HepG2 (cell line): Measurements from ENCODE around the gene TOM1L1. TPM values are rescaled to one million over a fixed set of nuclear protein-coding genes. Genes with fewer than 3 reads are reported as not detected.

Experiments
- BCL6 ChIP-seq: IDR thresholded peaks from 2 replicates; pipeline ENCODE4 v1.6.1; 2016; ENCODE audit warnings: missing genetic modification reagents, missing compliant biosample characterization
- HDAC1 ChIP-seq: sonication (generic); formaldehyde crosslinking; IDR thresholded peaks from 2 replicates; pipeline ENCODE4 v1.5.1; 2020; ENCODE audit warnings: mild to moderate bottlenecking, missing genetic modification reagents
- HNRNPLL ChIP-seq: fragments of 200-400 bp; formaldehyde crosslinking; IDR thresholded peaks from 2 replicates; pipeline ENCODE4 v1.6.1; 2017; ENCODE audit warnings: mild to moderate bottlenecking, low read depth, low read length; ENCODE audit not compliant: poor library complexity, severe bottlenecking
- KLF6 ChIP-seq: IDR thresholded peaks from 2 replicates; pipeline ENCODE4 v1.8.0; 2016; ENCODE audit warnings: missing biosample characterization, missing genetic modification reagents
- MEIS2 ChIP-seq: sonication (generic); formaldehyde crosslinking; IDR thresholded peaks from 2 replicates; pipeline ENCODE4 v1.9.0; 2021; ENCODE audit warnings: mild to moderate bottlenecking, missing genetic modification reagents
- MIER3 ChIP-seq: IDR thresholded peaks from 2 replicates; pipeline ENCODE4 v1.6.1; 2016; ENCODE audit warnings: missing compliant biosample characterization, borderline replicate concordance
- NR2F2 ChIP-seq: IDR thresholded peaks from 2 replicates; pipeline ENCODE4 v1.6.1; 2012; ENCODE audit warnings: low read depth, inconsistent platforms, borderline replicate concordance
- SIN3A ChIP-seq: IDR thresholded peaks from 2 replicates; pipeline ENCODE4 v1.6.1; 2011; ENCODE audit warnings: low read depth, mild to moderate bottlenecking, control low read depth, low read length, borderline replicate concordance
- SMAD3 ChIP-seq: sonication (generic); formaldehyde crosslinking; IDR thresholded peaks from 2 replicates; pipeline ENCODE4 v1.4.0; 2020; ENCODE audit warnings: missing genetic modification reagents
- TGIF2 ChIP-seq: IDR thresholded peaks from 2 replicates; pipeline ENCODE4 v1.6.1; 2016; ENCODE audit warnings: control low read depth, missing compliant biosample characterization
- ZNF205 ChIP-seq: IDR thresholded peaks from 2 replicates; pipeline ENCODE4 v1.6.1; 2018; ENCODE audit warnings: missing biosample characterization, missing genetic modification reagents
- ZNF260 ChIP-seq: sonication (generic); formaldehyde crosslinking; IDR thresholded peaks from 2 replicates; pipeline ENCODE4 v1.4.0; 2020; ENCODE audit warnings: missing genetic modification reagents, low read depth, mild to moderate bottlenecking, borderline replicate concordance
- ZNF430 ChIP-seq: sonication (generic); formaldehyde crosslinking; IDR thresholded peaks from 2 replicates; pipeline ENCODE4 v1.9.0; 2021; ENCODE audit warnings: mild to moderate bottlenecking, missing genetic modification reagents
- ZNF674 ChIP-seq: sonication (generic); formaldehyde crosslinking; IDR thresholded peaks from 2 replicates; pipeline ENCODE4 v1.5.0; 2020; ENCODE audit warnings: low read depth, mild to moderate bottlenecking, missing genetic modification reagents
- ZNF841 ChIP-seq: sonication (generic); formaldehyde crosslinking; IDR thresholded peaks from 2 replicates; pipeline ENCODE4 v1.8.1; 2023; ENCODE audit warnings: missing genetic modification reagents, borderline replicate concordance
- polyA plus RNA-seq, 8 experiments: library from polyadenylated mRNA; depleted of rRNA in 3 of 8; stranded (reverse) in 7 of 8; unstranded in 1 of 8; fragments of >200 nt; fragmentation: Illumina TruSeq in 4 of 8; extraction: Trizol in 4 of 8; gene quantifications; 2 replicates each; pipeline versions ENCODE4 v1.2.1 to v1.2.3, GENCODE V29; 2011 to 2016; ENCODE audit warnings: low read depth in 4 of 8, missing spikeins in 1 of 8, mixed read lengths in 1 of 8; ENCODE audit not compliant: insufficient read depth in 1 of 8
- total RNA-seq, 5 experiments: library from RNA; depleted of rRNA; stranded (reverse); fragments of >200 nt; fragmentation: Illumina TruSeq; extraction: Trizol; gene quantifications; 2 replicates each; pipeline ENCODE4 v1.2.3, GENCODE V29; 2016; ENCODE audit warnings: low read depth in 1 of 5
- TF ChIP-seq, protein P1 (sequence below): IDR thresholded peaks from 2 replicates; pipeline ENCODE4 v1.6.1; 2016; ENCODE audit warnings: missing biosample characterization, missing genetic modification reagents, low read depth
- TF ChIP-seq, protein P2 (sequence below): sonication (generic); formaldehyde crosslinking; IDR thresholded peaks from 2 replicates; pipeline ENCODE4 v1.5.1; 2020; ENCODE audit warnings: mild to moderate bottlenecking, moderate library complexity, missing genetic modification reagents
- TF ChIP-seq, protein P3 (sequence below): sonication (generic); formaldehyde crosslinking; IDR thresholded peaks from 2 replicates; pipeline ENCODE4 v1.8.0; 2022; ENCODE audit warnings: missing genetic modification reagents, mild to moderate bottlenecking, borderline replicate concordance
- TF ChIP-seq, protein P4 (sequence below): IDR thresholded peaks from 2 replicates; pipeline ENCODE4 v1.6.1; 2012; ENCODE audit warnings: inconsistent platforms
- TF ChIP-seq, protein P5 (sequence below): sonication (generic); formaldehyde crosslinking; IDR thresholded peaks from 2 replicates; pipeline ENCODE4 v1.4.0; 2020; ENCODE audit warnings: mild to moderate bottlenecking, missing genetic modification reagents

Gene TOM1L1
- total and polyA plus RNA-seq, 2 of the 13 experiments (the other 11 are each of a cell fraction or from before 2014, with no cell fraction given) = 45.3 to 51.3 TPM

GRCh38 chr17:54968262-54968987, 67.8 kb downstream of the TOM1L1 start, which contains the start of the genes COX11 and STXBP4 (continued):
- TF ChIP-seq, protein P1, sequence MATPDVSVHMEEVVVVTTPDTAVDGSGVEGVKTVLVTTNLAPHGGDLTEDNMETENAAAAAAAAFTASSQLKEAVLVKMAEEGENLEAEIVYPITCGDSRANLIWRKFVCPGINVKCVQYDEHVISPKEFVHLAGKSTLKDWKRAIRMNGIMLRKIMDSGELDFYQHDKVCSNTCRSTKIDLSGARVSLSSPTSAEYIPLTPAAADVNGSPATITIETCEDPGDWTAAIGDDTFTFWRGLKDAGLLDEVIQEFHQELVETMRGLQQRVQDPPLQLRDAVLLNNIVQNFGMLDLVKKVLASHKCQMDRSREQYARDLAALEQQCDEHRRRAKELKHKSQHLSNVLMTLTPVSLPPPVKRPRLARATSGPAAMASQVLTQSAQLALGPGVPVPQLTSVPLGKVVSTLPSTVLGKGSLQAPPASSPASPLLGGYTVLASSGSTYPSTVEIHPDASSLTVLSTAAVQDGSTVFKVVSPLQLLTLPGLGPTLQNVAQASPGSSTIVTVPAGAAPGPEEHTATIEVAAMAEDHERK (CRISPR knock-in tag) = no peak
- TF ChIP-seq ZNF430 (CRISPR knock-in tag) (no peak; the same call in none of the 2 replicates), ZNF841 (CRISPR knock-in tag) (no peak), HNRNPLL (peak; percentile 81), MIER3 (CRISPR knock-in tag) (0 out of 2 replicates have a peak, but pooled peaks have one; percentile 11), SMAD3 (CRISPR knock-in tag) (0 out of 2 replicates have a peak, but pooled peaks have one; percentile 48), HDAC1 (CRISPR knock-in tag) (peak; percentile 86; the same call in 1 of the 2 replicates), MEIS2 (CRISPR knock-in tag) (0 out of 2 replicates have a peak, but pooled peaks have one; percentile 5), KLF6 (CRISPR knock-in tag) (peak; percentile 49; the same call in 1 of the 2 replicates), TGIF2 (peak; percentile 49), ZNF260 (no peak), ZNF674 (CRISPR knock-in tag) (peak; percentile 89), SIN3A (peak; percentile 97), NR2F2 (0 out of 2 replicates have a peak, but pooled peaks have one; percentile 31), BCL6 (CRISPR knock-in tag) (peak; percentile 44; the same call in 1 of the 2 replicates), ZNF205 (CRISPR knock-in tag) (peak; percentile 12; the same call in 1 of the 2 replicates)
- TF ChIP-seq, protein P2, sequence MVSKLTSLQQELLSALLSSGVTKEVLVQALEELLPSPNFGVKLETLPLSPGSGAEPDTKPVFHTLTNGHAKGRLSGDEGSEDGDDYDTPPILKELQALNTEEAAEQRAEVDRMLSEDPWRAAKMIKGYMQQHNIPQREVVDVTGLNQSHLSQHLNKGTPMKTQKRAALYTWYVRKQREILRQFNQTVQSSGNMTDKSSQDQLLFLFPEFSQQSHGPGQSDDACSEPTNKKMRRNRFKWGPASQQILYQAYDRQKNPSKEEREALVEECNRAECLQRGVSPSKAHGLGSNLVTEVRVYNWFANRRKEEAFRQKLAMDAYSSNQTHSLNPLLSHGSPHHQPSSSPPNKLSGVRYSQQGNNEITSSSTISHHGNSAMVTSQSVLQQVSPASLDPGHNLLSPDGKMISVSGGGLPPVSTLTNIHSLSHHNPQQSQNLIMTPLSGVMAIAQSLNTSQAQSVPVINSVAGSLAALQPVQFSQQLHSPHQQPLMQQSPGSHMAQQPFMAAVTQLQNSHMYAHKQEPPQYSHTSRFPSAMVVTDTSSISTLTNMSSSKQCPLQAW (CRISPR knock-in tag) = peak; percentile 88
- TF ChIP-seq, protein P3, sequence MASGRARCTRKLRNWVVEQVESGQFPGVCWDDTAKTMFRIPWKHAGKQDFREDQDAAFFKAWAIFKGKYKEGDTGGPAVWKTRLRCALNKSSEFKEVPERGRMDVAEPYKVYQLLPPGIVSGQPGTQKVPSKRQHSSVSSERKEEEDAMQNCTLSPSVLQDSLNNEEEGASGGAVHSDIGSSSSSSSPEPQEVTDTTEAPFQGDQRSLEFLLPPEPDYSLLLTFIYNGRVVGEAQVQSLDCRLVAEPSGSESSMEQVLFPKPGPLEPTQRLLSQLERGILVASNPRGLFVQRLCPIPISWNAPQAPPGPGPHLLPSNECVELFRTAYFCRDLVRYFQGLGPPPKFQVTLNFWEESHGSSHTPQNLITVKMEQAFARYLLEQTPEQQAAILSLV = no peak
- TF ChIP-seq, protein P4, sequence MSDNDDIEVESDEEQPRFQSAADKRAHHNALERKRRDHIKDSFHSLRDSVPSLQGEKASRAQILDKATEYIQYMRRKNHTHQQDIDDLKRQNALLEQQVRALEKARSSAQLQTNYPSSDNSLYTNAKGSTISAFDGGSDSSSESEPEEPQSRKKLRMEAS = peak; percentile 77; the same call in 1 of the 2 replicates
- TF ChIP-seq, protein P5, sequence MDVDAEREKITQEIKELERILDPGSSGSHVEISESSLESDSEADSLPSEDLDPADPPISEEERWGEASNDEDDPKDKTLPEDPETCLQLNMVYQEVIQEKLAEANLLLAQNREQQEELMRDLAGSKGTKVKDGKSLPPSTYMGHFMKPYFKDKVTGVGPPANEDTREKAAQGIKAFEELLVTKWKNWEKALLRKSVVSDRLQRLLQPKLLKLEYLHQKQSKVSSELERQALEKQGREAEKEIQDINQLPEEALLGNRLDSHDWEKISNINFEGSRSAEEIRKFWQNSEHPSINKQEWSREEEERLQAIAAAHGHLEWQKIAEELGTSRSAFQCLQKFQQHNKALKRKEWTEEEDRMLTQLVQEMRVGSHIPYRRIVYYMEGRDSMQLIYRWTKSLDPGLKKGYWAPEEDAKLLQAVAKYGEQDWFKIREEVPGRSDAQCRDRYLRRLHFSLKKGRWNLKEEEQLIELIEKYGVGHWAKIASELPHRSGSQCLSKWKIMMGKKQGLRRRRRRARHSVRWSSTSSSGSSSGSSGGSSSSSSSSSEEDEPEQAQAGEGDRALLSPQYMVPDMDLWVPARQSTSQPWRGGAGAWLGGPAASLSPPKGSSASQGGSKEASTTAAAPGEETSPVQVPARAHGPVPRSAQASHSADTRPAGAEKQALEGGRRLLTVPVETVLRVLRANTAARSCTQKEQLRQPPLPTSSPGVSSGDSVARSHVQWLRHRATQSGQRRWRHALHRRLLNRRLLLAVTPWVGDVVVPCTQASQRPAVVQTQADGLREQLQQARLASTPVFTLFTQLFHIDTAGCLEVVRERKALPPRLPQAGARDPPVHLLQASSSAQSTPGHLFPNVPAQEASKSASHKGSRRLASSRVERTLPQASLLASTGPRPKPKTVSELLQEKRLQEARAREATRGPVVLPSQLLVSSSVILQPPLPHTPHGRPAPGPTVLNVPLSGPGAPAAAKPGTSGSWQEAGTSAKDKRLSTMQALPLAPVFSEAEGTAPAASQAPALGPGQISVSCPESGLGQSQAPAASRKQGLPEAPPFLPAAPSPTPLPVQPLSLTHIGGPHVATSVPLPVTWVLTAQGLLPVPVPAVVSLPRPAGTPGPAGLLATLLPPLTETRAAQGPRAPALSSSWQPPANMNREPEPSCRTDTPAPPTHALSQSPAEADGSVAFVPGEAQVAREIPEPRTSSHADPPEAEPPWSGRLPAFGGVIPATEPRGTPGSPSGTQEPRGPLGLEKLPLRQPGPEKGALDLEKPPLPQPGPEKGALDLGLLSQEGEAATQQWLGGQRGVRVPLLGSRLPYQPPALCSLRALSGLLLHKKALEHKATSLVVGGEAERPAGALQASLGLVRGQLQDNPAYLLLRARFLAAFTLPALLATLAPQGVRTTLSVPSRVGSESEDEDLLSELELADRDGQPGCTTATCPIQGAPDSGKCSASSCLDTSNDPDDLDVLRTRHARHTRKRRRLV (CRISPR knock-in tag) = 0 out of 2 replicates have a peak, but pooled peaks have one; percentile 29
